NOMO-1 treated with DMSO at 0.1 percent for 48 hours (cell line): ENCODE data around the gene ALOX15B.

Source experiments
- DNase-seq: peaks from one replicate; lab custom pipeline; 2025; ENCODE audit not compliant: unreplicated experiment; lab: John Stamatoyannopoulos, UW

The ALOX15B gene

GRCh38 chr17:8038954-8039610 lies at the start of gene ALOX15B:
ALOX15B (plus strand) TSS chr17:8039059; CDS start chr17:8039156, 97 bp downstream.
- no peak for DNase-seq

- peak; percentile 92 for DNase-seq
Observed at GRCh38 chr17:7989781-7990655, 48.8 kb upstream of the ALOX15B start.

- DNase-seq, result no peak
Observed at GRCh38 chr17:7992516-7992915, 46.3 kb upstream of the ALOX15B start.

GRCh38 chr17:7992924-7993323 lies 45.9 kb upstream of the ALOX15B start:
- DNase-seq, result peak; percentile 39

- DNase-seq, result no peak
Observed at GRCh38 chr17:7993972-7994589, 44.8 kb upstream of the ALOX15B start.

GRCh38 chr17:7995724-7996123 lies 43.1 kb upstream of the ALOX15B start:
- no peak for DNase-seq

- peak; percentile 76 for DNase-seq
Observed at GRCh38 chr17:7997186-7997585, 41.7 kb upstream of the ALOX15B start.

GRCh38 chr17:8001976-8002720 lies 36.7 kb upstream of the ALOX15B start, which contains the start of gene GUCY2D:
GUCY2D (plus strand) TSS chr17:8002615; CDS start chr17:8003048, 433 bp downstream.
- peak; percentile 94 for DNase-seq

- DNase-seq, result no peak
Observed at GRCh38 chr17:8002721-8003593, 35.9 kb upstream of the ALOX15B start.

- DNase-seq, result no peak
Observed at GRCh38 chr17:8003594-8004181, 35.2 kb upstream of the ALOX15B start.

- no peak for DNase-seq
Observed at GRCh38 chr17:8004899-8005298, 34.0 kb upstream of the ALOX15B start.

- no peak for DNase-seq
Observed at GRCh38 chr17:8005357-8005756, 33.5 kb upstream of the ALOX15B start.

- DNase-seq, result peak; percentile 25
Observed at GRCh38 chr17:8005967-8006730, 32.7 kb upstream of the ALOX15B start.

- DNase-seq, result no peak
Observed at GRCh38 chr17:8006836-8007680, 31.8 kb upstream of the ALOX15B start.

- DNase-seq, result no peak
Observed at GRCh38 chr17:8007836-8008235, 31.0 kb upstream of the ALOX15B start.

- no peak for DNase-seq
Observed at GRCh38 chr17:8012045-8012580, 26.7 kb upstream of the ALOX15B start.

GRCh38 chr17:8012996-8013640 lies 25.7 kb upstream of the ALOX15B start:
- peak; percentile 69 for DNase-seq
